Fibroblast of skin of right quadriceps (primary cell): ENCODE results near the gene DAB1.
"Not testable (repeated sequence)": the region's sequence is repeated elsewhere in the genome, so short reads cannot be mapped to it uniquely, and the experiment has no call there.

ENCODE experiments used
- DNase-seq: peaks from one replicate; pipeline ENCODE4 v3.0.0-alpha.2; 2013

The DAB1 gene

GRCh38 chr1:57357462-57357861 lies 66.4 kb downstream of the DAB1 start:
- no peak for DNase-seq

GRCh38 chr1:57353654-57354053 lies 70.2 kb downstream of the DAB1 start:
- DNase-seq: peak; percentile 75

- DNase-seq: peak; percentile 15
Observed at GRCh38 chr1:57350610-57351009, 73.2 kb downstream of the DAB1 start.

GRCh38 chr1:57348921-57349320 lies 74.9 kb downstream of the DAB1 start:
- DNase-seq: no peak

- DNase-seq: no peak
Observed at GRCh38 chr1:57345916-57346315, 77.9 kb downstream of the DAB1 start.

GRCh38 chr1:57344265-57344664 lies 79.6 kb downstream of the DAB1 start:
- no peak for DNase-seq

GRCh38 chr1:57343298-57343915 lies 80.5 kb downstream of the DAB1 start:
- not testable (repeated sequence) for DNase-seq

GRCh38 chr1:57341721-57342120 lies 82.1 kb downstream of the DAB1 start:
- DNase-seq: no peak

GRCh38 chr1:57340334-57341070 lies 83.4 kb downstream of the DAB1 start:
- no peak for DNase-seq

GRCh38 chr1:57337623-57338022 lies 86.2 kb downstream of the DAB1 start:
- no peak for DNase-seq

- no peak for DNase-seq
Observed at GRCh38 chr1:57336793-57337192, 87.1 kb downstream of the DAB1 start.

GRCh38 chr1:57331620-57332019 lies 92.2 kb downstream of the DAB1 start:
- no peak for DNase-seq

- DNase-seq: peak; percentile 9
Observed at GRCh38 chr1:57329937-57330336, 93.9 kb downstream of the DAB1 start.

GRCh38 chr1:57329001-57329527 lies 94.8 kb downstream of the DAB1 start:
- no peak for DNase-seq

GRCh38 chr1:57327946-57328345 lies 95.9 kb downstream of the DAB1 start:
- no peak for DNase-seq

- DNase-seq: no peak
Observed at GRCh38 chr1:57327336-57327735, 96.5 kb downstream of the DAB1 start.

- no peak for DNase-seq
Observed at GRCh38 chr1:57325536-57325935, 98.3 kb downstream of the DAB1 start.

- DNase-seq: no peak
Observed at GRCh38 chr1:57325117-57325516, 98.7 kb downstream of the DAB1 start.

- no peak for DNase-seq
Observed at GRCh38 chr1:57324388-57324787, 99.5 kb downstream of the DAB1 start.

- DNase-seq: no peak
Observed at GRCh38 chr1:57321776-57322175, 102.1 kb downstream of the DAB1 start.

GRCh38 chr1:57319791-57320190 lies 104.1 kb downstream of the DAB1 start:
- DNase-seq: no peak

- DNase-seq: peak; percentile 79
Observed at GRCh38 chr1:57319165-57319564, 104.7 kb downstream of the DAB1 start.

GRCh38 chr1:57316861-57317260 lies 107.0 kb downstream of the DAB1 start:
- no peak for DNase-seq

- no peak for DNase-seq
Observed at GRCh38 chr1:57316291-57316690, 107.6 kb downstream of the DAB1 start.

- DNase-seq: no peak
Observed at GRCh38 chr1:57312869-57313268, 111.0 kb downstream of the DAB1 start.
